ENCODE data around the gene PGS1.

The PGS1 gene

DNA sequence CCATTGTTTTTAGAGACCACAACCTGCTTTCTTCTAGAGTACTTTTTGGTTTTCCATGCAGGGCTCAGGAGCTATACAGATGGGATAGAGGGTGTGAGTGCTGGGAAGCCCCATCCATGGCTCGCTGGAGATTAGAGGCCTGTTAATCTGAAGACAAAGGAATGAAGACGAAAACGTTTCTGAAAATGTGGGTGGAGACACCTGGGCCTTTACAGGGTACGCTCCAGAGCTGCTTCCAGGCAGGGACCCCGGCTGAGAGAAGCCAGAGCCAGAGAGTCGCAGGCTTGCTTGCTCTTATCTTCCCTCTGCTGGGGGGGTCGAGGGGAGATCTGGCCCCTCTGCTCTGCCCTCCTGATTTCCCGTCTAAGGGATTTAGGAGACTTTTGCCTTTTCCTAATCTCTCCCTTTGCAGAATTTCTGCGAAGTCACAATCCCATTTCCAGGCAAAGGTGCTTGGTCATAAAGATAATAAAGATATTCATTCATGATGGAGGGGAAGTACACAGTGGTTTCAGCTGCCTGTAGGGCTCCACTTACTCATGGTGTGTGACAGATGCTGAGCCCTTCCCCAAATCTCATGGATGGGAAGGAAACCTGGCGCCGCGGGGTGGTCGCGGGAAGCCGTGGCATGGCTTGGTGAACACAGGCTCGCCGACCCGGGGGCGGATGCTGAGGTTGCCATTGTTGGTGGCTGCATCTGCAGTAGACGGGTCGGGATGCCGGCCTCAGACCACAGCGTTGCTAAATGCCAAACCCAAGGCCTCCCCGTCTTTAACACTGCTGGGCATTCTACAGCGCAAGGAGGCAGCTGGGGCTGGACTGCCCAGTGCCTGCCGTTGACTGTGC is 13.8 kb upstream of the PGS1 start:
- no peak for DNase-seq

- no peak for DNase-seq
Measured at GRCh38 chr17:78365561-78366108, 12.8 kb upstream of the PGS1 start.

GRCh38 chr17:78366109-78366848 is 12.2 kb upstream of the PGS1 start:
- no peak for DNase-seq

DNA sequence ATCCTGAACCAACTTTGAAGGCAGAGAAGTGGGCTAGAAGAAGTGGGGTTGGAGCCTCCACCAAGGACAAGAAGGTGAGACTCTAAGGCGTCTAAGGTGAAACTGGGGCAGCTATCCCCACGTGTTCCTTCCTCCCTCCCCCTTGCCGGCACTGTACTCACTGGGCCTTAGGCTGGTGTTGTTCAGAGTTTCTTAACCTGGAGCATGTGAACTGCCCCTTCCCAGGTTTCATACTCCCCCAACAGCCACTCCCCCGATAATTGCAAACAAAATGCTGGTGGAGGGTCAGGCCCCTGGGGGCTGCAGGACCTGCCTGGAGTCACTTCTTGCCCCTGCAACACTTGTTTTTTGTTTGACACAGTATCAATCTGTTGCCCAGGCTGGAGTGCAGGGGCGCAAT is 11.3 kb upstream of the PGS1 start:
- no peak for DNase-seq

DNA sequence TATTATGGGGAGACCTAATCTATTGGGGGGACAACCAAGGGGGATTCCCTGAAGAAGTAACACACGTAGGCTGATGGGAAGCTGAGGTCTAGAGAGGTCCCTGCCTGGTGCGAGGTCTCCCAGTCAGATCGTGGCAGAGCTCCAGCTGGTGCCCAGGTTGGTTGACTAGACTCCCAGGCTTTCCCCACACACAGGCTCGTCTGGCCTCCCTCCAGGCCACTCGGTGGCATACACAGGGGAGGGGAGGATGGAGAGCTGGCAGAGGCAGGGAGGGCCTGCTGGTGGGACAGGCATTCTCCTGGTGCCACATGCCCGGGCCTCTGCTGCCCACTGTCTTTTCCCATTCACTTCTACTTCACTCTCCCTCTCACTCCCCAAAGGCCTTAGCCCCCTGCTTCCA is 10.1 kb upstream of the PGS1 start:
- no peak for DNase-seq

GRCh38 chr17:78368854-78369495 is 9.5 kb upstream of the PGS1 start:
- no peak for DNase-seq

GRCh38 chr17:78369791-78370381 is 8.6 kb upstream of the PGS1 start:
- DNase-seq = no peak

- no peak for DNase-seq
Measured at GRCh38 chr17:78371056-78371455, 7.4 kb upstream of the PGS1 start.

GRCh38 chr17:78372841-78373240 is 5.6 kb upstream of the PGS1 start:
- DNase-seq = no peak

- DNase-seq = no peak
Measured at GRCh38 chr17:78374189-78374588, 4.3 kb upstream of the PGS1 start.

DNA sequence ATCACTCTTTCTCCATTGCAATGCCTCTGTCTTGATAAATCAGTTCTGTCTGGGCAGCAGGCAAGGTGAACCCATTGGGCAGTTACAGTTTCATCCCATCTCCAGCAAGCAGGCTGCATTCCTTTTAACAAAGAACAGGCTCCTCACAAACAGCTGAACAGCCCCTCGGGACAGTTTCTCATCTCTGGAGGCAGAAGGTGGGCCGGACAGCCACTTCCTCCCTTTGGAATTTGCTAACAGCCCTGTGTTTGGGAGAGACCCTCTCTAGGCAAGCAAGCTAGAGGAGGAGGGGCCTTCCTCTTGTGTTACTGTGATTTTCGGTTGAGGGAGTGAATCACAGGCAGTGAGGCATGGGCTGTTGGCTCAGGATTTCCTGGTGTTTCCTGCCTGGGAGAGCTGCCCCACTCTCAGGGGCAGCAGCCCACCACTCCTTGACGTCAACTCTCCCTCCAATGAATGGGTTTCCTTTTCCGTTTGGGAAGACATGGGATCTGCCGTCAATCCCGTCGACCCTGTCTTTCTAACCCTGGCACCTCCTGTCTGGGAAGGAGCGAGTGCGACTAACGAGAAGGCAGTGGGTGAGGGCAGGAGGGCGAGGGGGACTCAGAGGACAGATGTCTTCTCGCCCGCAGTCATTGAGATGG is 3.7 kb upstream of the PGS1 start:
- DNase-seq = no peak

DNA sequence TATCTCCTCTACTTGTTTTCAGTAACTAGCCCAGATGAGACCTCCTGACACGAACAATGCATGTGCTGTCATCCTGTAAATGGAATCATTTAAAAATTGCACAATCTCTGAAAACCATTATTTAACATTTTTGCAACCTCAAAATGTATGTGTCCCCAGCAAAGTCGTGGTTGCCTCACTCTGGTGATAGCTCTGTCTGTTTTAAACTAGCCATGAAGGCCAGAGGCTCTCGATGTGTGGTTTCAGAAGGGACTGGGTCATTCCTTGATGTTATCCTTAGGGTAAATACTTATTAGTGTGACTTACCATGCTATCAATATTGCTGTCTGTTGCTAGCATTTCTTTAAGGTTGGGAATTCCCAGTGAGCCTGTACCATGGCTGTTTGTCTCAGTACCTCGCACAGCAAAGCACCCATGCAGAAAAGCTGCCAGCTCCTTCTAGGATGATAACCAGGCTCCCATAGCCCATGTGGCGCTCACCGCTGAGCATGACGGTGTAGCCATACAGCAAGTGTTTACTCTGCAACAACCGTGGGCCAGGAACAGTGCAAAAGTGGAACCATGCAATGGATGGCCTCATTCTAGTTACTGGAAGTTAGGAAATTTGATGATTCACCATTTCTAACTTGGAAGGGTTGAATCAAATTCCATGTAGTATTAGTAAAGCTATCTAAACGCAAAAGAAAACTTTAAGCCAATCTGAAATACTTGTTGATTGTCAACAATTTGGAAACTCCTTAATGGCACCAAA is 2.9 kb upstream of the PGS1 start:
- DNase-seq = no peak

GRCh38 chr17:78376161-78376560 is 2.3 kb upstream of the PGS1 start:
- no peak for DNase-seq

DNA sequence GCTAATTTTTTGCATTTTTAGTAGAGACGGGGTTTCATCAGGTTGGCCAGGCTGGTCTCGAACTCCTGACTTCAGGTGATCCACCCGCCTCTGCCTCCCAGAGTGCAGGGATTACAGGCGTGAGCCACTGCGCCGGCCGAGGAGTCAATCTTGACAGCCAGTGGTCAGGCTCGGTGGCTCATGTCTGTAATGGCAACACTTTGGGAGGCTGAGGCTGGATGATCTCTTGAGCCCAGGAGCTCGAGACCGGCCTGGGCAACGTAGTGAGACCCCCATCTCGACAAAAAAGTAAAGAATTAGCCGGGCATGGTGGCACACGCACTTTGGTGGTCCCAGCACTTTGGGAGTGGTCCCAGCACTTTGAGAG is 608 bp upstream of the PGS1 start:
- no peak for DNase-seq

DNA sequence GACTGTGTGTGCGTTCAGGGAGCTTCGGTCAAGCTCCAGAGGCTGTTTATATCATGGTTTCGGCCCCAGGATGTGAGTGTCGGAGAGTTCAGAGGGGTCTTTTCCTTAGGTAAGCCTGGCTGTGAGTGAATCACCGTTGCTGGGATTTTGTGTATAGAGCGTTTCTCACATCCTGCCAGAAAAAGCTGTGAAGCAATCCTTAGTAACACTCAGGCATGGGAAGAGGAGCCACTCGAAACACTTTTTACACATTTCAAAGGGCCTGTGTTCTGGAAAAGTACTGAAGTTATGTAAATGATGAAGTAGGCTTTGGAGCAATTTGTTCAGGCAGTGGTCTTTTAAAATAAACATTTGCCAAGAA is 662 bp downstream of the PGS1 start:
- DNase-seq = no peak

DNA sequence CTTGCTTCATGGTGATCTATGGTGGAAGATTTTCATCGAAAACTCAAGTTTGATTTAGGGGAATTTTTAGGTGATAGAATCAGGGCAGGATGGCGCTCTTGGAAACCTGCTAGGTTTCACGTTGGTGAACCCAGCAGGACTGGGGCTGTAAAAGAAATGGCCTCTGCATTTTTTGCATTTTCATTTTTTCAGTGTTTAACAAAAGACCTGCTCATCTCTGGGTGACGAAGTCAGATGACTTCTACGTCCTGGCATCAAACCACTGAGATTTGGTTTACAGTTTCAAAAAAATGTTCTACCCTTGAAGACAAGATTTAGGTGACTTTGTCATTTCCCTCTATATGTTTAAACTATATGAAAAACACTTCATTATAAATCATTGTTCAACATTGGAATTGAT is 1.9 kb downstream of the PGS1 start:
- DNase-seq = no peak

- DNase-seq = peak; percentile 66
Measured at GRCh38 chr17:78381601-78382232, 3.3 kb downstream of the PGS1 start.

GRCh38 chr17:78383725-78384471 is 5.4 kb downstream of the PGS1 start:
- peak; percentile 34 for DNase-seq

- DNase-seq = no peak
Measured at GRCh38 chr17:78384479-78385175, 6.2 kb downstream of the PGS1 start.
